GM10248 (cell line): ENCODE measurements around the gene OR11H6.
"Not testable (repeated sequence)": the region's sequence is repeated elsewhere in the genome, so short reads cannot be mapped to it uniquely, and the experiment has no call there.

Experiments used
- CTCF ChIA-PET: fragments of 300-600 bp; sonication (Branson Sonifier 250); formaldehyde crosslinking; extraction: SDS; loops from one replicate; lab custom pipeline; 2021; ENCODE audit warnings: antibody characterized with exemption; lab: Yijun Ruan, JAX
- POLR2A ChIA-PET: fragments of 350-650 bp; sonication (Branson Sonifier 250); formaldehyde crosslinking; extraction: SDS; loops from one replicate; lab custom pipeline; 2020; ENCODE audit warnings: antibody characterized with exemption; lab: Yijun Ruan, JAX
- DNase-seq: peaks from one replicate; pipeline ENCODE4 v3.0.0; 2012; ENCODE audit errors: extremely low spot score
- CTCF ChIP-seq: IDR thresholded peaks from 2 replicates; pipeline ENCODE4 v1.5.1; 2012; ENCODE audit warnings: mild to moderate bottlenecking, low read depth; ENCODE audit errors: extremely low read depth, missing control alignments, control extremely low read depth

The OR11H6 gene

DNA sequence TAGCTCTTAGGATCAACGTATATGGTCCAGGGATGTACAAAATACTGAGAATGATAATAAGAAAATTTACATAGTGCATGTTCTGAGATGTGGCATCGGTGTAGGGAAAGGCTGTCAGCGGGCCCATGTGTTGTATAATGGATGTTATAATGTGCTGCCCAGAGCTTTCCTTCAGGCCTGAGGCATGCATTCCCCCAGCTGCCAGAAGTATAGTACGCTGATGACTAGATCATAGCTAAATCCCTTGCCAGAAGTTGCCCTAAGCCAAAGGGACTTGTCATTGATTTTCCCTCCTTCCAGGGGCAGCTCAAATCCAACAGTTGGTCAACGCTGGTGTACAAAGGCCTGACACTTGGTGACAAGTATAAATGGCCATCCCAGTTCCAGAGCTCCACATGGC, 39.3 kb upstream of the OR11H6 start:
- TF ChIP-seq CTCF, result no peak
- CTCF ChIA-PET, result interaction anchor here (1.9 kb wide), 1 partner anchor 7 kb away, joined by 5 read pairs; the partner anchor contains the start of gene OR11G2
- no peak for DNase-seq
- POLR2A ChIA-PET, result no interaction called here

- TF ChIP-seq CTCF, result no peak
- ChIA-PET CTCF (interaction anchor here (1.7 to 2.3 kb wide), 3 partner anchors 7 to 15 kb away, joined by 4 to 7 read pairs (median 5); no protein-coding TSS in a partner anchor), POLR2A (no interaction called here)
- DNase-seq, result no peak
Observed at GRCh38 chr14:20190596-20190995, 32.9 kb upstream of the OR11H6 start, which contains the start of gene OR11G2. Gene OR11G2 (plus strand): TSS chr14:20190896. CDS start chr14:20197438, 6,542 bp downstream.

DNA sequence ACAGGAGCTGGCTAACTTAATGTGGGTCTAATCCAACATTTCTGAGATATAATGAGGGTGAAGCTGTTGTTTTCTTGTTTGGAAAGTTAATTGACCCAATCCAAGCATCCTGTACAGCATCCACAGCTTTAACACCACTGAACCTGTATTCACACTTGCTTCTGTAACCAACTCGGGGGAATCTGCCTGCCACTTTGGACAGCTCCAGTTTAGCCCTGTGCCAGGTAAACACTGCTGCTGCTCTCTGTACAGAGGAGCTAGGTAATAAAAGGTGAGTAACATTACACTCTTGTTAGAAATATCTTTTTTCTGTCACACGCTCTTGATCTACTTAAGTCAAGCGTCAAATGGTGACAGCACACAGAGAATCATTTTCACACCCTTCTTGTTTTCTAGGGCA, 32.1 kb upstream of the OR11H6 start:
- POLR2A ChIA-PET, result no interaction called here

DNA sequence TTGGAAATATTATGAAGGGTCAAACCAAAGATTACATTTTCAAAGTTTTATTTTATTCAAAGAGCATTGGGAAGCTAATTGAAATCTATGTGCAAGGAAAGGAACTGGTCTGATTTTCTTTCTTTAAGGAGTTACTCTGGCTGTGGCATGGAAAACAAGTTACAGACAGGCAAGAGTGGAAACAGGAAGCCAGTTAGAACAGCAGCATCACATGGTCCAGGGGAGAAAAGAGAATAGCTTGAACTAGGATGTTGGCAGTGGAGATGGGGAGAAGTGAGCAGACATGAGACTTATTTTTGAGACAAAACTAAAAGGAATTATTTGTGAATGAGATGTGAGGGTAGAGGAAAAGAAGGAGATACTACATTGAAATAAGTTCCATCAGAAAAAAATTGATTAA, 29.4 kb upstream of the OR11H6 start:
- ChIA-PET CTCF (no interaction called here), POLR2A (no interaction called here)
- TF ChIP-seq CTCF, result no peak
- no peak for DNase-seq

More for the DNA sequence above, 32.1 kb upstream of the OR11H6 start:
- TF ChIP-seq CTCF, result no peak
- no peak for DNase-seq
- CTCF ChIA-PET, result interaction anchor here (1.4 to 2.3 kb wide), 3 partner anchors 8 to 16 kb away, joined by 3 to 7 read pairs (median 5); no protein-coding TSS in a partner anchor

GRCh38 chr14:20195170-20195569, 28.3 kb upstream of the OR11H6 start:
- CTCF ChIA-PET, DNase-seq, POLR2A ChIA-PET: not testable (repeated sequence)

DNA sequence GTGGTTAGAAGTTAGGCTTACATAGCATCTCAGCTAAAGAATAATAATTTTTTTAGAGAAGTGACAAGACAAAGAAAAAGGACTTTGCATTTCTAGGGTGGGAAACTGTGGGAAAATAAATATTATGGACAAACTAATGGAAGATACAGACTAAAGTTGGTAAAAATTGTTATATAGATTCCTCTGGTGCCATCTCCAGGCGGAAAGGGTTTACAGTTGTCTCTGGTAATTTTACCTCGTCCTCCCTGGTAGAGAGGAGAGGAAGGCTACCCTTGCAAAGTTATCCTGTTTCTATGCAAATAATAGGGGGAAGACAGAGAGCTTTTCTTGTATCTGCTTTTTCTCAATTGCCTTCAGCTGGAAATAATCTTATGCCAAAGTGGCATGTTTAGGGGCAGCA, 27.6 kb upstream of the OR11H6 start:
- no peak for TF ChIP-seq CTCF
- POLR2A ChIA-PET, result no interaction called here
- CTCF ChIA-PET, result interaction anchor here (0.9 kb wide), 1 partner anchor 11 kb away, joined by 3 read pairs; no protein-coding TSS in a partner anchor
- no peak for DNase-seq

DNA sequence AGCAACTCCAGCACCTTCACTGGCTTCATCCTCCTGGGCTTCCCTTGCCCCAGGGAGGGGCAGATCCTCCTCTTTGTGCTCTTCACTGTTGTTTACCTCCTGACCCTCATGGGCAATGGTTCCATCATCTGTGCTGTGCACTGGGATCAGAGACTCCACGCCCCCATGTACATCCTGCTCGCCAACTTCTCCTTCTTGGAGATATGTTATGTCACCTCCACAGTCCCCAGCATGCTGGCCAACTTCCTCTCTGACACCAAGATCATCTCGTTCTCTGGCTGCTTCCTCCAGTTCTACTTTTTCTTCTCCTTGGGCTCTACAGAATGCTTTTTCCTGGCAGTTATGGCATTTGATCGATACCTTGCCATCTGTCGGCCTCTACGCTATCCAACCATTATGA, 26.1 kb upstream of the OR11H6 start:
- ChIA-PET POLR2A (no interaction called here), CTCF (interaction anchor here (1.0 kb wide), 1 partner anchor 9 kb away, joined by 4 read pairs; no protein-coding TSS in a partner anchor)
- no peak for TF ChIP-seq CTCF
- no peak for DNase-seq
